ENCODE results near the gene TTC39B.

DNA sequence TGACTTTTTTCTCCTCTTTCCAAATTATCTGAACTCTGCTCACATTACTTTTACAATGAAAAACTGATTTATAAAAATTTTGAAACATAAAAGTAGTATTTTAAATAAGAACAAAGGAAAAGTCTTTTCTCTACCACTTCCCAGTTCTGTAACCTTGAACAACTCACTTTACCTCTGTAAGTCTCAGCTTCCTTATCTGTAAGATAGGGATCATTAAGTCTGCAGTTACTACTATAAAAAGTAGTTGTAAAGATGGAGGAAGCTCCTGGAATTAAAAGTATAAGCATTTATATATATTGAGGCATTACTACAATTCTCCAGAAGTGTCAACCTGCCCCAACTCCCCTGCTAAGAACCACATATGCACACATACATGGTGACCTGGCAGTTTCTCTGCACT is 88.0 kb downstream of the TTC39B start:
- TF ChIP-seq, protein P1, sequence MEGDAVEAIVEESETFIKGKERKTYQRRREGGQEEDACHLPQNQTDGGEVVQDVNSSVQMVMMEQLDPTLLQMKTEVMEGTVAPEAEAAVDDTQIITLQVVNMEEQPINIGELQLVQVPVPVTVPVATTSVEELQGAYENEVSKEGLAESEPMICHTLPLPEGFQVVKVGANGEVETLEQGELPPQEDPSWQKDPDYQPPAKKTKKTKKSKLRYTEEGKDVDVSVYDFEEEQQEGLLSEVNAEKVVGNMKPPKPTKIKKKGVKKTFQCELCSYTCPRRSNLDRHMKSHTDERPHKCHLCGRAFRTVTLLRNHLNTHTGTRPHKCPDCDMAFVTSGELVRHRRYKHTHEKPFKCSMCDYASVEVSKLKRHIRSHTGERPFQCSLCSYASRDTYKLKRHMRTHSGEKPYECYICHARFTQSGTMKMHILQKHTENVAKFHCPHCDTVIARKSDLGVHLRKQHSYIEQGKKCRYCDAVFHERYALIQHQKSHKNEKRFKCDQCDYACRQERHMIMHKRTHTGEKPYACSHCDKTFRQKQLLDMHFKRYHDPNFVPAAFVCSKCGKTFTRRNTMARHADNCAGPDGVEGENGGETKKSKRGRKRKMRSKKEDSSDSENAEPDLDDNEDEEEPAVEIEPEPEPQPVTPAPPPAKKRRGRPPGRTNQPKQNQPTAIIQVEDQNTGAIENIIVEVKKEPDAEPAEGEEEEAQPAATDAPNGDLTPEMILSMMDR (IDR thresholded peaks at IDR 0.05): no peak
- TF ChIP-seq POLR2A (IDR thresholded peaks at IDR 0.05): no peak

Measured in heart left ventricle (tissue), 13 donors.